Stimulated activated CD4-positive, alpha-beta T cell treated with anti-CD3 and anti-CD28 coated beads, Interleukin-12 subunit alpha, Interleukin-12 subunit beta, amount 100 ng/mL, for 4 hours (primary cell): Measurements from ENCODE around the gene GNAS.
"Not testable (repeated sequence)": the region's sequence is repeated elsewhere in the genome, so short reads cannot be mapped to it uniquely, and the experiment has no call there.

Source experiments
- DNase-seq: peaks from one replicate; pipeline ENCODE4 v3.0.0-alpha.2; 2020

Gene GNAS

GRCh38 chr20:58852543-58853271, at the start of gene GNAS:
TSS of gene GNAS (plus strand) at chr20:58852716.
- peak; percentile 55 for DNase-seq

- no peak for DNase-seq
Measured at GRCh38 chr20:58803533-58803932, 49.0 kb upstream of the GNAS start.

DNA sequence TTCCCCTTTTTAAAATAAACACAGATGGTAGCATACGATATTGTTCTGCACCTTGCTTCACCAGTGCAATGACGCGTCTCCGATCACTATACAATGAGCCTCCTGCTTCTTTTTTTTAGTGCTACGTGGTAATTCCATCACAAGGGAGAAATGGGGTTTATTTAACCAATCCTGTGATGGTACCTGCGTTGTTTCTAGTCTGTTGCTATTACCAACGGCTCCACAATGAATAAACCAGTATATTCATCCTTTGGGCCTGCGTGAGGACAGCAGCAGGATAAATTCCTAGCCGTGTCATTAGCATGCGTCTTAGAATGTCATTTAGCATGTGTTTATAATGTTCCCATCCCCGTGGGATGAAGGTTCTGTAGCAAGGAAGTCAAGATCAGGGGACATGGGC, 44.7 kb upstream of the GNAS start:
- no peak for DNase-seq

GRCh38 chr20:58808271-58809046, 44.1 kb upstream of the GNAS start:
- no peak for DNase-seq

GRCh38 chr20:58810116-58810878, 42.2 kb upstream of the GNAS start:
- DNase-seq, result no peak

- DNase-seq, result no peak
Measured at GRCh38 chr20:58810879-58811250, 41.7 kb upstream of the GNAS start.

DNA sequence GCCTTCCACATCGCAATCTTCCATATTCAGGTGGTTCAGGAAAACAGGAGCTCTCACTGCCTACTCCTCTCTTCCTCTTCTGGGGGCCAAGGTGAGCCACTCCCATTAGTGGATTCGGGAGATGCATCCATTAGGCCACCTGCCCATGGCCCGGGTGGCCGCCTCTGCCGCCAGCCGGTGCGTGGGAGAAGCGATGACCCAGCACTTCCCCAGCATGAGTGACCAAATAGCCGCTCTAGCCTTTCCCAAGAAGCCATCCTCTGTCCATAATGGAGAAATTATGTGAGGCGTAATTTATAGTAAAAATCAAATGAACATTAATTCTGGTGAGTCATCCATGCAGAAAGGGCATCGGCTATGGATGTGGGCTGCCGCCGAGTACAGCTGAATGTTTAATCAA, 41.2 kb upstream of the GNAS start:
- no peak for DNase-seq

DNA sequence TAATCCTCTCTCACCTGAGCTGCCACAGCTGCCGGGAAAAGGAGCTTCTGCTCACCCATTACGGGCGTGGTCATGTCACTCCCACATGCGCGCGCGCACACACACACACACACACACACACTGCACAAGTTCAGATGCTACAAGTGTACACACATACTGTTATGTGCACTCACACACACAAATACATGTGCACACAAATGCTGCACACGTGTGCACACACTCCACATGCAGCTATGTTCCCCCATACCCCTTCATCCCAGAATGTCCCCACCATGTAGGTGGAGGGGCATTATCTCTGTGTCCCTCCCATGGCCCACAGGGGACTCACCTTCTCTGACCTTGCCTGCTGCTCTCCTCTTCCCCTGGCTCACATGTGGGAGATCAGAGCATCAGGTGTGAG, 39.1 kb upstream of the GNAS start:
- DNase-seq, result no peak

DNA sequence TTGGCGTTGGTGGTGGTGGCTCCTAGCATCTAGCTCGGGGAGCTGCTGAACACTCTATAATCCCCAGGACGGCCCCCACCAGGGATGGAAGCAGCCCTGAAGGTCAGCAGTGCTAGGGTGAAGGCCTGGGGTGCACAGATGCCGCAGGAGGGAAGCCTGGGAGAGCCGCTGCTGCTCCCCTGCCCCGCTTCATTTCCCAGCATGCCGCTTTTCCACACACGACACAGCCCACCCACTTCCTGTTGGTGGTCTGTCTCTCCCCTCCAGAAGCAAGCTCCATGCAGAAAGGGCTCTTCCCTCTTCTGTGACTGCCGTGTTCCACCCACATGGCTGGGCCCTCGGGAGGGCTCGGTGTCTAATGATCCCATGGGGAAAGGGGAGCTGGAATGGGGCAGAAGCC, 37.1 kb upstream of the GNAS start:
- DNase-seq, result no peak

- DNase-seq, result no peak
Measured at GRCh38 chr20:58816051-58816450, 36.5 kb upstream of the GNAS start.

DNA sequence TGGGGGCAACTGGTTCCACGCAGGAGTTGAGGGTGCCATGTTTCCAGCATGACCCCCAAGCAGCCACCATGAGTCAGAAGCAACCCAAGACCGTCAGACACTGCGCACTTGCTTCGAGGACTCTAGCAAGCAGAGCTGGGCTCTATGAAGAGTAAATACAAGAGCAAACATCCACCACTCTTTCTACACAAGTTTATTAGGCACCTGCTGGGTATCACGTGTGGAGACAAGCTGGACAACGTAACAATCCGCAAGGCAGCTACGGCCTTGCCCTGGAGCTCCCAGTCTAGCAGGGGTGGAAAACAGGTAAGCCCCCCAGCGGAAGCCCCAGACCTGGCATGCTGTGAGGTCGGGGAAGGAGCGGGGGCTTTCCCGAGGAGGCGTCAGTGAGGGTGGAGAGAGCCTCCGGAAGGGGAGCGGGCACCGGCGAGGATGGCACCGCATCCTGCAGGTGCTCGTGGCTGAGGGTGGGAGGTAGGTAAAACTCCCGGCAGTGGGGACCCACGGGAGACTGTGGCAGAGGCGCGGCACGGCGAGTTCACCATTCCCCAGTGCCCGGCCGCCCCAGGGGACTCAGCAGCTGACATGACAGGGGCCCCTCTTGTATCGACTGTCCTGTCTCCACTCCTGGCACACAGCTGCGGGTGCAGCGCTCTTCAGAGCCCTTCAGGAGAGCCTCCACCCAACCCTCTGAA, 35.4 kb upstream of the GNAS start:
- no peak for DNase-seq

DNA sequence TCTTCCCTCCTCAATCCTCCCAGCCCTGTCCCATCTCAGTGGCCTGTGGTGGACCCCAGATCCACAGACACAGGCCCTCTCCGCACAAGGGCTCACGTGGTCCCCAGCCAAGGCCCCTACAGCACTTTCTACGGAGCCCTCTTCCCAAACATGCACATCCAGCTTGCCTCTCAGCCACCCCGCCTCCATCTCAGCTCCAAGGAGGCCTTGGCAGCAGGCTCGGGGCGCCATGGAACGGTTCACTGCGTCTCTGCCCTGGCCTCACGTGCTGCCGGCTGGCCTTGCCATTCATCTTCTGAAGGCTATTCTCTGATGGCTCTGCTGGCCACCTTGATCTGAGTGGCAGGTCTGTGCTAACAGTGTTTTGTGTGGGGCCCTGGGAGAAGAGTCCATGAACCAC, 34.8 kb upstream of the GNAS start:
- no peak for DNase-seq

DNA sequence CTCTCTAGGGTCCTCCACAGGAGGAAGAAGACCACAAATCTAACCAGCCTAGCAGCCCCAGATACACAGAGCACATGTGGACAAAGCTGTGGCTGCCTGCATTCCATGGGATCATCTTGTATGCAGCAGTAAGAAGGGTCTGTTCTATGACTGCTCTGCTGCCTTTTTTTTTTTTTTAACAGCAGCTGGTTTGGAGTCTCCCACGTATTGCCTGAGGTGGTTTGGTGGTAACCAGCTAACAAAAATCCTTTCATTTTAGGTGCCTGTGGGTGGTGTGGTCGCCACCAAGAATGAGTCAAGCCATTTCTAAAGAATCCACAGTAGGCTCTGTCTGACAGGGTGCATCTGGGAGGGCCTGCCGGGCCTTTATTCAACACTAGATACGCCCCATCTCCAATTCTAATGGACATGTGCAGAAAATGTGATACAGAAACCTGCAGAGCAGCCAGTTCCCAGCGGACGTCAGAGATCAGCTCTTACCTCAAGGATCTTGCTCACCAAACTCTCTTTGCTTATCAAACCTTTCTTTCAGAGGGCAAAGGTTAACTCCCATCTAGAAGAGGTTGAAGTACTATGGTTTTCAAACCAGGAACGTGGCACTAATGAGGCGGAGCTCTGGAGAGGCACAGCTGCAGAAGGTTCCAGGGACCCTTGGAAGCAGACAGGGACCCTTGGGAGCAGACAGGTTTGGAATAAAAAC, 33.8 kb upstream of the GNAS start:
- peak; percentile 12 for DNase-seq

DNA sequence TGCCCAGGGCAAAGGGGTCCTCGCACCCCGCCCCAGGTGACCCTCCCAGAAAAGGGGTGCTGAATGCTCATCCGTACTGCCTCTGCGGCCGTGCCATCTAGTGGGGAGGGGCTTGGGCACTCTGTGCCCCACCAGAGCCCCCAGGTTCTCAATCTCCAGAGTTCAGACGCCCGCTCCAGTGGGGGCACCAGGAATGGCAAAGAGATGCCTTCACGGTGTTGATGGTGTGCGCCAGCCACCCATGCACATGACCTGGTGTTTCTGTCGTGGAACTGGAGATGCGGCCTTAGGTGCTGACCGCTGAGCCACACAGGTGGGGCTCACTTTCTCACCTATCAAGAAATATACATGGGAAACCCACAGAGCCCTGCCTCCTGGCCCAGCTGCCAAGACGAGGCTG, 32.6 kb upstream of the GNAS start:
- DNase-seq, result no peak

- DNase-seq, result not testable (repeated sequence)
Measured at GRCh38 chr20:58820515-58820914, 32.0 kb upstream of the GNAS start.

DNA sequence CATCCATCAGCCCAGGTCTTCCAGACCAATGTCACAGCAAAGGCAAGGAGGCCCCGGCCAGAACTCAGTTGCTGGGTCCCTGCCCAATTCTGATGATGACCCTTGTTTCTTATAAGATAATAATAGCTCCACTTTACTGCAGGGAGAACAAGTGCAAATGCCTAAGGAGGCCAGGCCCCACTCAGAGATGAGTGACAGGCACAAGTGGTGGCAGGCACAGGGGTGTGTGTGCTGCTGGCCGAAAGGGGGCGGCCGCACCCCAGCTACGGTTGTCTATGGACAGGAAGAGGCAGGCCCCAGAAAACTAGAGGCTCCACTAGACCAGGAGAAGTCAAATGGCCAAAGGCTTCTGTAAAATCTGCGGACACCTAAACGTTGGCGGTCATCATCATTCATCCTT, 30.4 kb upstream of the GNAS start:
- no peak for DNase-seq

- no peak for DNase-seq
Measured at GRCh38 chr20:58822748-58823730, 29.5 kb upstream of the GNAS start.

- no peak for DNase-seq
Measured at GRCh38 chr20:58824843-58825242, 27.7 kb upstream of the GNAS start.

DNA sequence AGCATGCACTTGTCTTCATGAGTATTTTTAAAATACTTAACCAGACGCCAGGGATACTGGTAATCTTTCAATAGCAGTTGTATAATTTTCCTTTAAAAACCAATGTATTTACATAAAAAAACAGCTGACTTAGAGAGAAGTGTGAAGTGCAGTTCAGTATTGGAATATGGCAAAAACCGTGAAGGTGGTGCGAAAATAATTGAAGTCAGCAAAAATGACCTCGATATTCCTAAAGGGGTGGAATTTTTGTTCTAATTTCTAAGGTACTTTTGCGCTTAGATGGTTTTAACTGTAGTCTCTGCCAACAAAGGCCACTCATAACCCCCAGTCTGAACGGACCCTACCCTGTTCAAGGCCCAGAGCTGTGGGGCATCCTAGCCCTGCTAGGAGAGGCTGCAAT, 27.1 kb upstream of the GNAS start:
- DNase-seq, result no peak

GRCh38 chr20:58826271-58826670, 26.2 kb upstream of the GNAS start:
- no peak for DNase-seq

- DNase-seq, result no peak
Measured at GRCh38 chr20:58828136-58828535, 24.4 kb upstream of the GNAS start.
